Esophagus squamous epithelium (tissue), 4 donors: ENCODE data around the gene TMEM132D.

Source experiments
- POLR2A ChIP-seq, 4 donors: fragments of 450-650 bp; IDR thresholded peaks; one replicate each; pipeline ENCODE4 v1.6.1; 2017; ENCODE audit warnings: antibody characterized with exemption in 4 of 4, mild to moderate bottlenecking in 4 of 4, moderate library complexity in 3 of 4
- TF ChIP-seq, protein P1 (sequence below), 6 experiments: fragments of 450-650 bp in 4 of 6; fragments of 200-600 bp in 2 of 6; sonication (generic) in 2 of 6; IDR thresholded peaks; one replicate each; pipeline ENCODE4 v1.5.1; 2016 to 2019; ENCODE audit warnings: antibody characterized with exemption in 6 of 6, mild to moderate bottlenecking in 4 of 6, moderate library complexity in 4 of 6

GRCh38 chr12:129570796-129571400 lies 332.9 kb downstream of the TMEM132D start:
- TF ChIP-seq, protein P1, sequence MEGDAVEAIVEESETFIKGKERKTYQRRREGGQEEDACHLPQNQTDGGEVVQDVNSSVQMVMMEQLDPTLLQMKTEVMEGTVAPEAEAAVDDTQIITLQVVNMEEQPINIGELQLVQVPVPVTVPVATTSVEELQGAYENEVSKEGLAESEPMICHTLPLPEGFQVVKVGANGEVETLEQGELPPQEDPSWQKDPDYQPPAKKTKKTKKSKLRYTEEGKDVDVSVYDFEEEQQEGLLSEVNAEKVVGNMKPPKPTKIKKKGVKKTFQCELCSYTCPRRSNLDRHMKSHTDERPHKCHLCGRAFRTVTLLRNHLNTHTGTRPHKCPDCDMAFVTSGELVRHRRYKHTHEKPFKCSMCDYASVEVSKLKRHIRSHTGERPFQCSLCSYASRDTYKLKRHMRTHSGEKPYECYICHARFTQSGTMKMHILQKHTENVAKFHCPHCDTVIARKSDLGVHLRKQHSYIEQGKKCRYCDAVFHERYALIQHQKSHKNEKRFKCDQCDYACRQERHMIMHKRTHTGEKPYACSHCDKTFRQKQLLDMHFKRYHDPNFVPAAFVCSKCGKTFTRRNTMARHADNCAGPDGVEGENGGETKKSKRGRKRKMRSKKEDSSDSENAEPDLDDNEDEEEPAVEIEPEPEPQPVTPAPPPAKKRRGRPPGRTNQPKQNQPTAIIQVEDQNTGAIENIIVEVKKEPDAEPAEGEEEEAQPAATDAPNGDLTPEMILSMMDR (IDR thresholded peaks at IDR 0.05) = no peak
- no peak for TF ChIP-seq POLR2A (IDR thresholded peaks at IDR 0.05)
